Prostate gland (tissue), 2 donors: ENCODE measurements around the gene PFDN6. TPM values are rescaled to one million over a fixed set of nuclear protein-coding genes. Genes with fewer than 3 reads are reported as not detected.
A peak's percentile ranks its signal among the peaks of the same experiment; 100 is the strongest.

ENCODE experiments used
- DNase-seq: peaks from one replicate; pipeline ENCODE4 v3.0.0-alpha.2; 2019; ENCODE audit warnings: low spot score
- H3K27ac ChIP-seq, 2 donors: fragments of 200-600 bp; sonication (generic); 2 replicates each; pipeline ENCODE4 v1.5.1; 2017 to 2019
- H3K27me3 ChIP-seq: fragments of 200-600 bp; sonication (generic); replicated peaks from 2 replicates; pipeline ENCODE4 v1.5.1; 2019; ENCODE audit not compliant: insufficient read depth
- H3K36me3 ChIP-seq, 2 donors: fragments of 200-600 bp; sonication (generic); 1 replicate in 1 of 2; 2 replicates in 1 of 2; pipeline versions ENCODE4 v1.5.1 to v1.8.1; 2017 to 2019
- H3K4me1 ChIP-seq: fragments of 200-600 bp; sonication (generic); replicated peaks from 2 replicates; pipeline ENCODE4 v1.5.1; 2019
- H3K4me3 ChIP-seq, 2 donors: fragments of 200-600 bp; sonication (generic); 2 replicates each; pipeline ENCODE4 v1.5.1; 2017 to 2019
- H3K9me3 ChIP-seq: fragments of 200-600 bp; sonication (generic); 2 replicates; pipeline ENCODE4 v1.5.1; 2017
- CTCF ChIP-seq, 4 experiments: fragments of 200-600 bp in 2 of 4; fragments of 450-650 bp in 2 of 4; sonication (generic) in 2 of 4; IDR thresholded peaks; 1 replicate in 3 of 4; 2 replicates in 1 of 4; pipeline ENCODE4 v1.5.1; 2016 to 2019; ENCODE audit warnings: antibody characterized with exemption in 4 of 4, mild to moderate bottlenecking in 2 of 4, moderate library complexity in 2 of 4
- POLR2A ChIP-seq: fragments of 450-650 bp; IDR thresholded peaks from one replicate; pipeline ENCODE4 v1.6.1; 2016; ENCODE audit warnings: antibody characterized with exemption, mild to moderate bottlenecking
- POLR2AphosphoS5 ChIP-seq: sonication (generic); formaldehyde crosslinking; IDR thresholded peaks from one replicate; pipeline ENCODE4 v1.6.1; 2017; ENCODE audit warnings: antibody characterized with exemption
- WGBS: methylation state at CpG from one replicate; pipeline ENCODE4 v1.1.5; 2018; 5-methylcytosine and 5-hydroxymethylcytosine counted together
- intact Hi-C: fragments of 100-400 bp; cut with DNase I; formaldehyde crosslinking; loops from one replicate; pipeline ENCODE4 v1.14.2; 2022
- total RNA-seq, 2 donors: library from RNA; depleted of rRNA; stranded (reverse); fragments of >200 nt; gene quantifications; one replicate each; pipeline ENCODE4 v1.1.0, GENCODE V29; 2016

Gene PFDN6
- total RNA-seq, 2 donors from 2014 or later = 24.1 to 59.7 TPM

- intact Hi-C loops = loop anchor here (5.0 kb wide), 1 partner anchor 92 kb away; the partner anchor contains the start of gene PHF1
- Histone ChIP-seq H3K36me3 (peaks cover 3 to 5% of the 10 kb centered on the region in 2 donors), H3K4me1 (peaks cover 18% of the 10 kb centered on the region), H3K4me3 (no peak overlapping the region), H3K27ac (no peak overlapping the region), H3K9me3 (no peaks in the 10 kb centered on the region), H3K27me3 (no peaks in the 10 kb centered on the region)
- WGBS = 94% methylated on average over 3 of the region's 3 CpGs
- TF ChIP-seq POLR2AphosphoS5 = no peak
- TF ChIP-seq POLR2A = no peak
- no peak for TF ChIP-seq CTCF (IDR thresholded peaks at IDR 0.05)
- no peak for DNase-seq
Observed at GRCh38 chr6:33319939-33320314, 30.5 kb downstream of the PFDN6 start.

- H3K4me3 ChIP-seq = no peak overlapping the region
- no peak for DNase-seq
Observed at GRCh38 chr6:33320315-33321181, 31.1 kb downstream of the PFDN6 start.

GRCh38 chr6:33321227-33321626 is 31.8 kb downstream of the PFDN6 start:
- peaks cover 3 to 5% of the 10 kb centered on the region in 2 donors for H3K36me3 ChIP-seq
- DNase-seq = no peak
- intact Hi-C loops = no loop called here
- H3K27ac ChIP-seq = peak overlapping the region in 1 of 2 donors; percentile 81
- no peak overlapping the region for H3K4me3 ChIP-seq
- peaks cover 18% of the 10 kb centered on the region for H3K4me1 ChIP-seq
- TF ChIP-seq POLR2A = no peak
- TF ChIP-seq POLR2AphosphoS5 = no peak
- no peak for TF ChIP-seq CTCF (IDR thresholded peaks at IDR 0.05)
- no peaks in the 10 kb centered on the region for H3K27me3 ChIP-seq
- 79% methylated on average over 9 of the region's 9 CpGs for WGBS
- H3K9me3 ChIP-seq = no peaks in the 10 kb centered on the region

More at GRCh38 chr6:33320315-33321181, 31.1 kb downstream of the PFDN6 start:
- intact Hi-C loops = no loop called here
- Histone ChIP-seq H3K9me3 (no peaks in the 10 kb centered on the region), H3K36me3 (peaks cover 3 to 5% of the 10 kb centered on the region in 2 donors), H3K27ac (no peak overlapping the region), H3K27me3 (no peaks in the 10 kb centered on the region), H3K4me1 (peaks cover 18% of the 10 kb centered on the region)
- 66% methylated on average over 32 of the region's 32 CpGs for WGBS
- TF ChIP-seq POLR2AphosphoS5 (no peak), POLR2A (no peak), CTCF (IDR thresholded peaks at IDR 0.05) (no peak)

- TF ChIP-seq POLR2A (no peak), CTCF (IDR thresholded peaks at IDR 0.05) (no peak), POLR2AphosphoS5 (no peak)
- WGBS = under 1% methylated on average over 12 of the region's 12 CpGs
- Histone ChIP-seq H3K27ac (peak overlapping the region; percentile 81 to 87), H3K36me3 (peaks cover 3 to 5% of the 10 kb centered on the region in 2 donors), H3K27me3 (no peaks in the 10 kb centered on the region), H3K9me3 (no peaks in the 10 kb centered on the region), H3K4me1 (peaks cover 14% of the 10 kb centered on the region), H3K4me3 (peak overlapping the region; percentile 52 to 67)
- intact Hi-C loops = no loop called here
- DNase-seq = no peak
Observed at GRCh38 chr6:33323623-33323948, 34.2 kb downstream of the PFDN6 start.

GRCh38 chr6:33324125-33324524 is 34.7 kb downstream of the PFDN6 start:
- Histone ChIP-seq H3K27me3 (no peaks in the 10 kb centered on the region), H3K4me3 (peak overlapping the region; percentile 52 to 67), H3K27ac (peak overlapping the region; percentile 81 to 87), H3K4me1 (peaks cover 10% of the 10 kb centered on the region), H3K9me3 (no peaks in the 10 kb centered on the region), H3K36me3 (peaks cover 3 to 5% of the 10 kb centered on the region in 2 donors)
- intact Hi-C loops = no loop called here
- TF ChIP-seq POLR2AphosphoS5 (no peak), CTCF (IDR thresholded peaks at IDR 0.05) (no peak), POLR2A (no peak)
- DNase-seq = no peak
- 17% methylated on average over 7 of the region's 7 CpGs for WGBS
